Activated T-helper 1 cell treated with anti-CD3 and anti-CD28 coated beads, Interleukin-2, amount 50 U/mL, for 16 hours (primary cell): ENCODE measurements around the gene SSR4.

Source experiments
- DNase-seq, 2 donors: peaks; one replicate each; pipeline ENCODE4 v3.0.0-alpha.2; 2020; ENCODE audit warnings: low read depth in 1 of 2, low spot score in 1 of 2

The SSR4 gene

DNA sequence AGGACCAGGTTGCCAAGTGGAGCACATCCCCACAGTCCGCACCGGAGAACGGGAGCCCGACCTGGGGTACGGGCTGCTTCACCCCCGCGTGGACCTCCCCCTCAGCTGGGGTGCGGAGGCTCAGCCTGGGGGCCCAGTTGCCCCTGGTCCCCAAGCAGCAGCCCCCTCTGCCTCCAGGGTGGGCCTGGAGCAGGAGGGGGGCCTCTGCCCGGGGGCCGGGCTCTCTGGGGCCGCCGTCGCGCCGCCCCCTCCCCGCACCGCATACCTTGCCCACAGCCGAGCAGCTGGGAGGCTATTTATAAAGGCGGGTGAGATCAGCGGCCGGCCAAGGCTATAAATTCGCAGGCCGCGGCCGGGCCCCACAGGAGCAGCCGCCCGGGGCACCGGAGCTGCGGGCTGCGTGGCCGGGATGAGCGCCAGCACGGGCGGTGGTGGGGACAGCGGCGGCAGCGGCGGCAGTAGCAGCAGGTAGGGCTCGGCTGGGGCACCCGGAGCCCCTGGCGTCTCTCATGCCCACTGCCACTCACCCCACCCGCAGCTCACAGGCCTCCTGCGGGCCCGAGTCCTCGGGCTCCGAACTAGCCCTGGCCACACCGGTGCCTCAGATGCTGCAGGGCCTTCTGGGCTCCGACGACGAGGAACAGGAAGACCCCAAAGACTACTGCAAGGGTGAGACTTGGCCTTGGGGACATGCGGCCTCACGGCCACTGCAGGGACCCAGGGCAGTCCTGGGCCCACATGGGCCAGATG is 13.6 kb upstream of the SSR4 start, which contains the start of gene SRPK3:
Gene SRPK3, plus strand, starts transcription at position 364 of the 750 bp plus-strand sequence. Its CDS starts 46 bp downstream, at position 410.
- DNase-seq = no peak

DNA sequence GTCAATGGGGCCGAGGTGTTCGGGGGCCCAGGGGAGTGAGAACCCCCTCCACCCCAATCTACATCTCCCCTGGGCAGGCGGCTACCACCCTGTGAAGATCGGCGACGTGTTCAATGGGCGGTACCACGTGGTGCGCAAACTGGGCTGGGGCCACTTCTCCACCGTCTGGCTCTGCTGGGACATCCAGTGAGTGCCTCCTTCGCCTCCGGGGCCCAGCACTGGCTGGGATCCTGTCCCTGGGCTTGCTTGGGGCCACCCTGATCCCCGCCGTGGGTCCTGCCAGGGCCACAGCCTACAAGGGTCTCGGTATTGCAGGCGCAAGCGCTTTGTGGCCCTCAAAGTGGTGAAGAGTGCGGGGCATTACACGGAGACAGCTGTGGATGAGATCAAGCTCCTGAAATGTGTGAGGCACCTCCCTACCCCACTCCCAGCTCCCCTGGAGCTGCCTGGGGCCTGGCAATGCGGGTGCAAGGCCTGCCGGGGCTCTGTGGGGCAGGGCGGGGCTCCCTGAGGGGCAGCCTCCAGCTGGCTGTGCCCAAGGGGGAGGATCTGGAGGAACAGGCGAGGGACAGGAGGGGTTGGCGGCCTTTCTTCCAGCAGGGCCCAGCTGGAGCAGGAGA is 12.9 kb upstream of the SSR4 start:
- no peak for DNase-seq

DNA sequence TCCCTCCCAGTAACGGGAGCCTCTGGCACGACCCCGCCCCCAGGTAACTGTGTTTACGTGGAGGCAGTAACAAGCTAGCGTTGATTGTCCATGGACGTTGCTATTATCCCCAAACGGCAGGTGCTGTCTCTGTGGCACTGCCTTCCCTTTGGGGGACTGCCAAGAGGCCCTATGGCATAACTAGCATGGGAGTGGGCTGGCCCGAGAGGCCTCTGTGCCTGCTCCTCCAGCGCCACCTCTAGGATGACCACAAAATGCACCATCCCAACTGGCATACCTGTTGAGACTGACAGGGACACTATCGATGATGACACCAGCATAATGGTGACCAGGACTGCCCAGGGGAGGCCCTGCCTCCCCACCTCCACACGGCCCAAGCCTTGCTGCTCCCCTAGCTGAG is 12.2 kb upstream of the SSR4 start:
- DNase-seq = no peak

DNA sequence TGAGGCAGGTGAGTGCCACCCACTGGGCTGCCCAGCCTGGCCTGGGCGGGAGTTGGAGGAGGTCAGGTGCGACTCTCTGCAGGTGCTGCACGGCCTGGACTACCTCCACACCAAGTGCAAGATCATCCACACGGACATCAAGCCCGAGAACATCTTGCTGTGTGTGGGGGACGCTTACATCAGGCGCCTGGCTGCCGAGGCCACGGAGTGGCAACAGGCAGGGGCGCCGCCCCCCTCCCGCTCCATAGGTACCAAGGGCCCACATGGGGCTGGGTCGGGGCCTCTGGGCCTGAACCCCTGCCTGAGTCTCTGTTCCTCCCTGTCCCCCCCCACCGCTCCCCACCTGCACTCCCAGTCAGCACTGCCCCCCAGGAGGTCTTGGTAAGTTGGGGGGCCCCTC is 11.6 kb upstream of the SSR4 start:
- DNase-seq = no peak

DNA sequence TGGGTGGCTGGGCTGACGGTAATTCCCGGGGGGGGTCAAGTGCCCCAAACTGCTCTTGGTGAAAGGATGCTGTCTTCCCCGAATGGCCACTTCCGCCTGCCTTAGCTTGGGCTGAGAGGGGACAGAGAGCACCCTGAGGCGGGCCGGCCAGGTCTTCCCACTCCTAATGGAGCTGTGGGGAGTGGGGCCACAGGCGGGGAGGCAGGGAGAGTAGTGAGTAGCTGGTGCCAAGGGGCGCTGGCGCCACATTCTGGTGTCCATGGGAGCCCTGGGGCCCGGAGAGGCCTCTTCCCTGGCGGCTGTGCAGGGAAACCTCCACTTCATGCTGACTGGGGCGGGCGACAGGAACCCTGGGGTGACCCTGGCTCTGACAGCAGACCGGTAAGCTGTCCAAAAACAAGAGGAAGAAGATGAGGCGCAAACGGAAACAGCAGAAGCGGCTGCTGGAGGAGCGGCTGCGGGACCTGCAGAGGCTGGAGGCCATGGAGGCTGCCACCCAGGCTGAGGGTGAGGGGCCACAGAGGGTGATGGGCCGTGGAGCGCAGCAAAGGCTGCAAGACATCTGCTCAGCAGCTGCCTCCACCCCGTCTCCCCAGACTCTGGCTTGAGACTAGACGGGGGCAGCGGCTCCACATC is 11.0 kb upstream of the SSR4 start:
- no peak for DNase-seq

DNA sequence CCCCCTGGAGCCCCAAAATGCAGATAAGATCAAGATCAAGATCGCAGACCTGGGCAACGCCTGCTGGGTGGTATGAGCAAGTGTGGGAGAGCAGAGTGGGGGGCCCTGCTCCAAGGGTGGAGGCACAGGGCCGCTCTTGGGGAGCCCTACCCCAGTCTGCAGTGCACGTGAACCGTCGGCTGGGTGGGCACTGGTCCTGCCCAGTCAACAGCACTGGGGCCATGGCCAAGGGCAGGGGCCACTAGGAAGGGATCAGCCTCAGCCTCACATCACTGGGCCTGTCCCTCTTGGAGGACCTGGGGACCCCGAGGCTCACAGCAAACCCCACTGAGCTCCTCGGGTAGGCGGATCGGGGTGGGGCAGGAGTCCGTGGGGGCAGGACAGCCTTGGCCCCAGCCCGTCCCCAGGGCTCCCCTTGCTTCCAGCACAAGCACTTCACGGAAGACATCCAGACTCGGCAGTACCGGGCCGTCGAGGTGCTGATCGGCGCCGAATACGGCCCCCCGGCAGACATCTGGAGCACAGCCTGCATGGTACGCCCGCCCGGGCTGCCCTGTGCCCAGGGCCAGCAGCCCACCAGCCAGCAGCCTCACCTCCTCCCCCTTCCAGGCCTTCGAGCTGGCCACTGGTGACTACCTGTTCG is 10.0 kb upstream of the SSR4 start:
- no peak for DNase-seq

DNA sequence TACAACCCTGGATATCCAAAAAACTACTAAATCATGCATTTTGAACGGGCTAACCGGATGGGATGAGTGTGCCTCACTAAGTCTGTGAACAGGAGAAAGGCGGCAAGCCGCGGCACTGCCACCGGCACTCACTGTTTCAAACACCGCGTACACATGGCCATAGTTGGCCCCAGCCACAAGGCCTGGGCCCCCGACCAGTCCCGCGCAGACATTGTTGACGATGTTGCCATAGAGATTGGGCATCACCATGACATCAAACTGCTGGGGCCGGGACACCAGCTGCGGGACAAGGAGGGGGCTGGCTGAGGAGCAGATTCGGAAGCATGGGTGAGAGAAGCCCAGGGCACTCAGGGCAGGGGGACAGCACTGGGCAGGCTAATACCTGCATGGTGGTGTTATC is 7.8 kb upstream of the SSR4 start:
- no peak for DNase-seq

DNA sequence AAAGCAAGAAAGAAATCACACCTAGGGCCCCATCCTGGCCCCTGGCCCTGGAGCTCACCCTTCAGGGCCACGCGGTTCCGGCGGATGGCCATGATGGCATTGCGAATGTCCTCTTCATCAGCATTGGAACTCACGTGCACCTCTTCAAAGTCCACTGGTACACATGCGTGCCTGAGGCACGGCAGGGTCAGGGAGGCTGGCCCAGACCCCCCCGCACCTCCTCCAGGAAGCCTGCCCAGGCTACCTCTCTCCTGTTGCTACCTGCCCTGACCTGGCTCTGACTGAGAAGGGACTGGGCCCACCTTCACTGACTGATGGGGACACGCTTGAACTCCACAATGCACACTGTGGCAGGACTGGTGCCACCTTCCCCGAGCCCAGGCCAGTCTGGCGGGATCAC is 4.8 kb upstream of the SSR4 start:
- no peak for DNase-seq

DNA sequence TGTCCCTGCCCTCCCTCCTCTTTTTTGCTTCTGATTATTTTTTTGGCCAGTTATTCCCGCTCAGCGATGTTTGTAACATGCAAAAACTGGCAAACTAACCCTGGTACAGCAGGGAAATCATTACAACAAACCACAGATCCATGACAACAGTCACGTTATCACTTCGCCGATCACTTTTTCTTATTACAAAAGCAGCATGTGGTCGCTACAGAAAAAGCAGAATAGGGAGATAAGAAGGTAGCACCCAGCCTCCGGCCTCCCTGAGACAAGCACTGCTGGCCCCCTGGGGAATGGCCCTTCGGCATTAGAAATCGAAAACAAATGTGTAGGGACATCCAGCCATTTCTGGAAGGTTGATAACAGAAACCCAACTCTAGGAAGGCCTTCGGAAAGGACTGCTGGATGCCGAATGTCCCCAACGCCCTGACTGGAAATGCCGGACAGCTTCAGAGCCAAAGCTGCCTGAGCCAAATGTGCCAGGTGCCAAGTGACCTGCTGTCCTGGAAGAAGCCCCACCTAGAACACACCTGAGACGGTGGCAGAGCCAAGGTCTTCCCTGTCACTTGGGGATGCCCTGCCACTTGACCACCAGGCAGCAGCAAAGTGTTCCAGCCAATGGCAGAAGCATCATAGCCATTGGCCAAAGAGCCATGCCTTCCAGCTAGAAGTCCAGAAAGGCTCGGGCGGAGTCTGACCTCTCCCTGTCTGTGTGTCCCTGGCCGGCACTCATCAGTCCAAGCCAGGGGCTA is 3.2 kb upstream of the SSR4 start:
- no peak for DNase-seq

DNA sequence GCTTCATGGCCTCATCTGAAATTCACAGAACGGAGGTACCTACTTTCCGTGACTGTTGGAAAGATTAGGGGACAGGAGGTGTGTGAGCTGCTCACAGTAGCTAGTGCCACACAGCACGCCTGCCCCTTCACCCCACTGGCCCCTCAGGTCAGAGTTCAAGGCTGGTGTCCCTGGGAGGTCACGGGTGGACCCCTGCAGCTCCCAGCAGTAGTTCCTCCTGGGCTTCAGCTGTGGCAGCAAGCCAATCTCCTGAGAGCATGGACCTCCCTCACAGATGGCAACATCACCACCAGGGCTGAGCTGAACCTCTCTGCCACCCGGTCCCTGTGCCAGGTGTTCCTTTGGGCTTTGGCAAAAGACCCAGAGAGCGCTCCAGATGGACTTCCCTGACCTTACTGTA is 2.1 kb upstream of the SSR4 start:
- DNase-seq = no peak

DNA sequence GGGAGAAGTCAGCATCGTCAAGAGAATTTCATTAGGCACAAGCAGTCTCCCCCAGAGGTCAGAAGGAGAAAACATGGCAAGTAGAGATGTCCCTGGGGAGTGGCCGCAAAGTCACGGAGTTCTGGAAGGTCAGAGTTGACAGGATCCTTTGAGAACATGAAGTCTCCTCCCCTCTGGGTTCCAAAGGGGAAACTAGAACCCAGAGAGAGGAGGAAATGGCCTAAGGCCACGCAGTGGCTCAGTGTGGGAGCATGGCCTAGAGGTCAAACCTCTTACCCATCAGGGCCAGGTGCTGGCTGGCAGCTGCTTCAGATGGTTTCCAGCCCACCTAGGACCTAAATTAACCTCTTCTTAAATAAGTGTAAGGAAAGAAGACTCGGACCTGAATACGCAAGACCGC is 1.2 kb upstream of the SSR4 start:
- DNase-seq = no peak

DNA sequence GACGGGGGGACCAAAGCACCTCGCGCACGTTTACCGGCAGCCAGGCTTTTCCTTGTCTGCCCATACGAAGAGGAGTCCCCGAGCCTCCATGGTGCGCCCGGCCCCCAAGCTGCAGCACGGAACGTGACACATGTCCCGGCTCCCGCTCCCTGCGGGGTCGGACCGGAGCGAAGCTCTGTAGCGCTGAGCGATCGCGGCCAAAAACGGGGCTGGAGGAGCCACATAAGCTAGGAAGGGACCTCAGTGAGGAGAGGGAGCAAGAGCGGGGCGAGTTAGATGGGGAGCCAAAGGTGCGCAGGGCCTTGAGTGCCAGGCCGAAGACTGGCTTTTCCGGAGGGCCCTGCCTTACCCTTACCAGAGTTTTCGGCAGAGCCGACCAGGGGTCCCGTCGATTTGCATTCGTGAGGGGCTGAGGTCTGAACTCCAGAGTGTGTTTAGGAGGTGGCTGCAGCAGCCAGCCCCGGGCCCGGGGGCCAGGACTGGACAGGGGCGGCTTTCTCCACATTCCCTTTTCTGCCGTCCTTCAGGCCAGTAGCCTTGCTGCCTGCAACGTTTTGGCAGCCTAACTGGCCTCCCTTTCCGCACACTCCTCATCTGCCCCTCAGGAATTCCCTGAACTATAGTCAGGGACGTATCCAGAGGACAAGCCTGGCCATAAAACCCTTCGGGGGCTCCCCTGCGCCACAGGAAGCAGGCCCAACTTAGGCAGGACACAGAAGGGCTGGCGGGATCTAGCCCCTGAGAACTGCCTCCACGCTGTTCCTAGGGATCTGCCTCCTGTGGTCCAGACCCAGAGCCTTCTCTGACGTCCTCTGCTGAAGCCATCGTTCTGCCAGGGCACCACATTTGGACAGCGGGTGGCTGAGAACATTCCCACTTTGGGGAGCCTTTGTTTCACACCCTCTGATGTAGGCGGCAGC is 689 bp downstream of the SSR4 start:
- no peak for DNase-seq

DNA sequence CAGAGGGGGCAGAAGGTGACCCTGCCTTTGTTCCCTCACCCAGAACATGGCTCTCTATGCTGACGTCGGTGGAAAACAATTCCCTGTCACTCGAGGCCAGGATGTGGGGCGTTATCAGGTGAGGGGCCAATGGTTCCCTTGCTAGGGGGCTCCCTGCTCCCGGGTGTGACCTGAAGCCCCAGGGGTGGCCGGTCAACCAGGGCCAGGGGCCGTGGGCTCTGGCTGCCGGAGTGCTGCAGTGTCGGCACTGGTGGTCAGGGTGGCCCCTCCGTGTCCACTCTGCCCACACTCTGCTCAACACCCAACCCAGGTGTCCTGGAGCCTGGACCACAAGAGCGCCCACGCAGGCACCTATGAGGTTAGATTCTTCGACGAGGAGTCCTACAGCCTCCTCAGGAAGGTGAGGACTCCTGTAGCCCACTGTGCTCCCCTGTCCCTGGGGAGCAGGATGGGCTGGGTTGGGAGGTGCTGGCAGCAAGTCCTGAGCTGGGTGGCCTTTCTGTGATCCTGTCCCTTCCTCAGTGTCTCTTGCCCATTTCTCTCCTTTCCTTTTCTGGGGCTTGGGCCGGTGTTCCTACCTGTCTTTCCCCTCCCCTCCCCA is 3.0 kb downstream of the SSR4 start:
- DNase-seq = no peak

DNA sequence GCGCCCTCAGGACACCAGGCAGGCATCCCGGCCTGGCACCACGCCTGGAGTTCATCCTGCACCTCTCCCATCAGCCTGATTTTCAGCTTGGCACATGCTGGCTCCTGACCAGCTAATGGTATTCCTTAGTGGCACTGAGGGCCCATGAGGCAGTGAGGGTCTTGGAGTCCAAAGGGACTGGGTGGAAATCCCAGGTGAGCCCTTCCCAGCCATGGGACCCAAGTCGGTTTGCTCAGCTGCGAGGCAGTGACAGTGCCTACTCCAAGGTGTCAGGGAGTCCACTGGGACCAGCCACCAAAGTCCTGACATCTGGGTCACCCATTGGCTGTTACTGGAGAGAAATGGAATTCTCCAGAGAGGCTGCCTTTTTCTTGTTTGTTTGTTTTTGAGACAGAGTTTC is 4.9 kb downstream of the SSR4 start:
- DNase-seq = no peak

DNA sequence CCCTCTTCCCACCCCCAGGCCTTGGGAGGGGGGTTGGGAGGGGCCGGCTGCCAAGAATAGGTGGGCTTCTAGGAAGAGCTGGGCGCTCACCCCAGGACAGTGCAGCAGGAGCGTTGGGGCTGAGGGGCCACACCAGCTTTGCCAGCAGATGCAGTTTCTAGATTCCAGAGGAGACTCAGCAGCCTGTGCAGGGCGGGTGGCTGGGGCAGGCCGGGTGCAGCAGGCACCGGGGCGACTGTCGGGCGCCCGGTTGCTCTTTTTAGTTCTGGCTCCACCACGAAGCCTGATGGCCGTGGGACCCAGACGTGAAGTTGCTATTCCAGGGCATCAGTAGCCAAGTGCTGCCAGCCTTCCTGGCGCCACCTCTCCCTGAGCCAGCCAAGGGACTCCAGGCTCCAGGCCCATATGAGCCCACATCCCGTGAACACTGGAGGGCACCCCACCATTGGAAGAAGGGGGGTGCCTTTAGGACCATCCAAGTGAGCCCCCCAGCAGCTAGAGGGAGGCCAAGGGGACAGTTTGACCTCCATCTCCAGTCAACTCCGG is 5.8 kb downstream of the SSR4 start:
- no peak for DNase-seq

DNA sequence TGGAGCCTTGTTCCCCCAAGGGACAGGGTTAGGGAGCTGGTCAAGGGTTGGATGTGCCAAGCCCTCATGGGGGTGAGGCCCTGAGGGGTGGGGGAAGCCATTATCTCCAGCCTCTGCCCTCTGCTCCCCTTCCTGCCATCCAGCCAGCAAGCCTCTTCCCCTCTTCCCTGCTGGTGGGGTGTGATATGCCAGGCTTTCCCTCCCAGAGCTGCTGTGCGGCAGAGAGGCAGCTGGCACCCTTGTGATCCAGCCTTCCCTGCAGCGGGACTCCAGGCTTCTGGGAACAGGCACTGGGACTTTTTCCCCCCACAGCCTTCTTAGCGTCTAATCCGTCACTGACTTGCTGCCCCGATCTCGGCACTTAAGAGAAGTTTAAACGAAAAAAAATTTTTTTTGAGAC is 6.3 kb downstream of the SSR4 start:
- DNase-seq = no peak

DNA sequence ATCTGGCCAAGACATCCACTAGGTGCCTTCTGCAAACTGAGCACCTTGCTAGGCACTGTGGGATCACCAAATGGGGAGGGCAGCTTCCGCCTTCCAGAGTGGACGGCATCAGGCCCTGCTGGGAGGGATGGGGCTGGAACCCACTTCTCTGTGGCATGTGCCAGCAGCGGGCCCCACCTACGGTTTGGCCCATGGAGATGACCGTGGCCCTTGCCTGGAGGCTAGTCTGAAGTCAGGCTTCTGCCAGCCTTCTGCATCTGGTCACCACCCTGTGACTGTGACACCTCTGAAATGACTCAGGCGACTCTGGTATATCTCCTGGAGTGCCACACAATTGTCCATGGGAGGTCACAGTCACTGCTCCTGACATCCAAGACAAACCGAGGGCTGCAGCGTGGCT is 7.2 kb downstream of the SSR4 start:
- no peak for DNase-seq

DNA sequence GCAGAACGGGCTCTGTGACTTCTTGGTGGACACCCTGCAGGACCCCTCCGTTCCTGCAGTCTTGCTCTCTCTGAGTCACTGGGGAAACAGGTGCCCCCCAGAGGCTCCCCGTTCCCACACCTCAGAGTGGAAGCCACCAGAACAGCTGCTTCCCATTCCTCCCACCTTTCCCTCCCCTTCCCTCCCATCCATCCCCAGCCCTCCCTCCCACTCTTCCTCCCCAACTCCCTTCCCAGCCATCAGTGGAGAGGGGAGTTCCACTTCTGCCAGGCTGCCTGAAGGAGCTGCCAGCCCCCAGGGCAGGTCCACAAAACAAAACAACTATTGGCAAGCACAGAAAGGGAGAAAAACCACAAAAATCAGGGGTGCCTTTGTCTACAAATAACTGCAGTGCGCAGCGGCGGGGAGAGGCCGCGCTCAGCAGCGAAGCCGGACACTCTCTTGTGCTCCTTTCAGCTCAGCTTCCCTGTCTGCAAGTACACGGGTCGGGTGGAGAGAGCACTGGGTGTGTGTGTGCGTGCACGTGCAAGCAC is 8.1 kb downstream of the SSR4 start:
- no peak for DNase-seq
